ENCODE data around the gene HOXC12. TPM values are rescaled to one million over a fixed set of nuclear protein-coding genes. Genes with fewer than 3 reads are reported as not detected.

Gene HOXC12
- total RNA-seq, 1 donor from 2014 or later, result not detected

DNA sequence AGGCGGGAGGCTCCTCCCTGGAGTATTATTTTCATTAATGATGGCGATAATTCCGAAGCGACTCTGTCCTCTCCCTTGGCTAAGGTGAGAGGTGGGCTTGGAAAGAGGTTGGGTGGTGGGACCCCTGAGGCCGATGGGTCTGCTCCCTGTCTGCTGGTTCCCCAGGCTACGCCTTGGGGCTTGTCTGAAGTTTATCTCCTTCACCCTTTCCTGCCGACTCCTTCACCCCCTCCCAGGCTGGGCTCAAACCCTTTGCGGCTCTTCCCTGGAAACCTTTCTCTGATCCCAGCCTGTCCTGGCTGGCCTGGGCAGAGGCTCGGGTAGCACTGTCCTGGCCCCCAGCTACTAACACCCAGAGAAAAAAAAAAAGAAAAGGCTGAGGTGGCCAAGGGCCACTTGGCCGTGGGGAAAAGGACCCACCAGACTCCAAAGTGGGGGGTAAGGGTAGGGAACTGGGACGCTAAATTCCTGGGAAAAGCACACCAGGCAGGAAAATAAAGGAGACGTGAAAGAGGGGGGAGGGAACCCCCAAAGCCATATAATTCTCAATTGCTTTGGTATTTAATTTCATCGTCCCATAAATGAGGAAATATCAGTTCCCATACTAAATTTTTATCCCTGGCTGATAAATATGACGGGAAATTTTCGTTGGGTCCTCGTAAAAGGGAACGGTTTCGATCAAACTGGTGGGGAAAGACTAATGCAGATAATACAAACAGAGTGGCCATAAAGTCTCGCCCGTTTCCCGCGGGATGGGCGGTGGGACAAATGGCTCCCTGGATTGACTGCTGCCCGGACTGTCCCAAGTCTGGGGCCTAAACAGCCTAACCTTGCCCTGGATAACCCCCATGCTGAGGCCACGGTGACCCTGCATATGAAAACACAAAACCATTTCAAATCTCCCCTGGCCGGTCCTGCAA lies 28.2 kb downstream of the HOXC12 start:
- peaks cover 13% of the 10 kb centered on the region for H3K4me1 Mint-ChIP-seq
- no peak overlapping the region for H3K4me3 Mint-ChIP-seq
- peaks cover 3% of the 10 kb centered on the region for H3K36me3 Mint-ChIP-seq
- peaks cover 100% of the 10 kb centered on the region for H3K27me3 Mint-ChIP-seq (ENCODE audit: low read depth)
- TF ChIP-seq CTCF (IDR thresholded peaks at IDR 0.05; ENCODE audit: unreplicated experiment), result no peak
- H3K27ac Mint-ChIP-seq, result no peak overlapping the region
- no peak for DNase-seq (ENCODE audit: low spot score in 2 of 2, unreplicated experiment in 2 of 2)
- no peaks in the 10 kb centered on the region for H3K9me3 Mint-ChIP-seq

GRCh38 chr12:53983568-53983949 lies 28.9 kb downstream of the HOXC12 start:
- DNase-seq (ENCODE audit: low spot score in 2 of 2, unreplicated experiment in 2 of 2), result no peak
- no peak overlapping the region for H3K27ac Mint-ChIP-seq
- H3K9me3 Mint-ChIP-seq, result no peaks in the 10 kb centered on the region
- H3K4me3 Mint-ChIP-seq, result no peak overlapping the region
- peaks cover 13% of the 10 kb centered on the region for H3K4me1 Mint-ChIP-seq
- peaks cover 3% of the 10 kb centered on the region for H3K36me3 Mint-ChIP-seq
- no peak for TF ChIP-seq CTCF (IDR thresholded peaks at IDR 0.05; ENCODE audit: unreplicated experiment)
- H3K27me3 Mint-ChIP-seq (ENCODE audit: low read depth), result peaks cover 100% of the 10 kb centered on the region

DNA sequence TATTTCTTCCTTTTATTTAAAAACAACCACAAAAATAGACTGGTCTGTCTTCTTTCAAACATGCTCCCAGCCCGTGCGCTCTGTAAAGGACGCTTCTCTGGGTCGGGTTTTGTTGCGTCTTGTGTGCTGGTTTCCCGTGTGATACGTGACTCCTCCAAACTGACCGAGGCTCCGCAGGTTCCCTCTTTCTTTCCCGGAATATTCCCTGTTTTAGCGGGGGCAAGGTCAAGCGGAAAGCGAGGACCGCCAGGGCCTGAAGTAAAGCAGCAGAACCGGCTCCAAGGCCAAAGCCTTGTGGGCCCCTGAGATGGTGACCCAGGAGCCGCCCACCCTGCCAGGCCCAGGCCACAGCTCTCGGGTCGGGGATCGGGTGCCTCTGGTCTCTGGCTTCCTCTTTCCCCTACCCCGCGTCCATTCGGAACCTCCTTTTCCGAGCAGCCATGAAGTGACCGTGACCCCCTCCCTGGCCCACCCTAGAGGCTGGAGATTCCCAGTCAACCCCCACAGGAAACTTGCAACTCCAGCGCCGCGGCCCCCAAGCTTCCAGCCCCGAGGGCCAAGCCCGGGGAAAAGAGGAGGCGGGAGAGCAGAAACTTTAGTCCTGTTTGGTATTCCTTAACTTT lies 29.4 kb downstream of the HOXC12 start:
- no peak for DNase-seq (ENCODE audit: low spot score in 2 of 2, unreplicated experiment in 2 of 2)
- peaks cover 3% of the 10 kb centered on the region for H3K36me3 Mint-ChIP-seq
- H3K27ac Mint-ChIP-seq, result no peak overlapping the region
- TF ChIP-seq CTCF (IDR thresholded peaks at IDR 0.05; ENCODE audit: unreplicated experiment), result no peak
- no peaks in the 10 kb centered on the region for H3K9me3 Mint-ChIP-seq
- peaks cover 15% of the 10 kb centered on the region for H3K4me1 Mint-ChIP-seq
- H3K27me3 Mint-ChIP-seq (ENCODE audit: low read depth), result peaks cover 100% of the 10 kb centered on the region
- no peak overlapping the region for H3K4me3 Mint-ChIP-seq

GRCh38 chr12:53984901-53985691 lies 30.4 kb downstream of the HOXC12 start, which contains the start of gene HOXC10:
Gene HOXC10, plus strand, starts transcription at chr12:53985146. Its CDS starts 114 bp downstream, at chr12:53985260.
- peak; percentile 89 to 93 for DNase-seq (ENCODE audit: low spot score in 2 of 2, unreplicated experiment in 2 of 2)
- Mint-ChIP-seq H3K27me3 (ENCODE audit: low read depth) (peaks cover 100% of the 10 kb centered on the region), H3K36me3 (peaks cover 3% of the 10 kb centered on the region), H3K4me1 (peaks cover 19% of the 10 kb centered on the region), H3K4me3 (peak within 1 kb of the TSS; percentile 52), H3K9me3 (no peaks in the 10 kb centered on the region), H3K27ac (peak within 1 kb of the TSS; percentile 59)
- TF ChIP-seq CTCF (IDR thresholded peaks at IDR 0.05; ENCODE audit: unreplicated experiment), result peak; percentile 74

DNA sequence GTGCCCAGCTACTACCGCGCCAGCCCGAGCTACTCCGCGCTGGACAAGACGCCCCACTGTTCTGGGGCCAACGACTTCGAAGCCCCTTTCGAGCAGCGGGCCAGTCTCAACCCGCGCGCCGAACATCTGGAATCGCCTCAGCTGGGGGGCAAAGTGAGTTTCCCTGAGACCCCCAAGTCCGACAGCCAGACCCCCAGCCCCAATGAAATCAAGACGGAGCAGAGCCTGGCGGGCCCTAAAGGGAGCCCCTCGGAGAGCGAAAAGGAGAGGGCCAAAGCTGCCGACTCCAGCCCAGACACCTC lies 30.9 kb downstream of the HOXC12 start:
- H3K4me3 Mint-ChIP-seq, result peak overlapping the region; percentile 52
- TF ChIP-seq CTCF (IDR thresholded peaks at IDR 0.05; ENCODE audit: unreplicated experiment), result no peak

More for the DNA sequence above, 30.9 kb downstream of the HOXC12 start:
- no peaks in the 10 kb centered on the region for H3K9me3 Mint-ChIP-seq
- H3K4me1 Mint-ChIP-seq, result peaks cover 19% of the 10 kb centered on the region
- H3K27me3 Mint-ChIP-seq (ENCODE audit: low read depth), result peaks cover 100% of the 10 kb centered on the region
- DNase-seq (ENCODE audit: low spot score in 2 of 2, unreplicated experiment in 2 of 2), result no peak
- H3K27ac Mint-ChIP-seq, result peak overlapping the region; percentile 59
- peaks cover 3% of the 10 kb centered on the region for H3K36me3 Mint-ChIP-seq
